SK-N-SH (cell line): ENCODE data around the gene KRT26. TPM values are rescaled to one million over a fixed set of nuclear protein-coding genes. Genes with fewer than 3 reads are reported as not detected.

Experiments used
- CTCF ChIA-PET: fragments of 300-600, 350-600 bp; formaldehyde crosslinking; extraction: SDS; loops from one replicate; lab custom pipeline; 2021; lab: Yijun Ruan, JAX
- POLR2A ChIA-PET: fragments of 350-600 bp; sonication (Branson Sonifier 250); formaldehyde crosslinking; extraction: SDS; loops from one replicate; lab custom pipeline; 2020; ENCODE audit warnings: antibody characterized with exemption, inconsistent platforms; lab: Yijun Ruan, JAX
- DNase-seq: peaks from one replicate; pipeline ENCODE4 v3.0.0; 2012
- H2AFZ ChIP-seq: fragments of 200-600 bp; sonication (generic); 2 replicates; pipeline ENCODE4 v1.8.1; 2016; ENCODE audit warnings: antibody characterized with exemption, mild to moderate bottlenecking, low read depth
- H3F3A ChIP-seq: fragments of 200-600 bp; sonication (generic); replicated peaks from 2 replicates; pipeline ENCODE3; 2016; ENCODE audit warnings: antibody characterized with exemption, mild to moderate bottlenecking; ENCODE audit not compliant: insufficient read depth
- H3K27ac ChIP-seq, 2 experiments: fragments of 200-500 bp in 1 of 2; fragments of 200-600 bp in 1 of 2; sonication (Bioruptor generic) in 1 of 2; sonication (generic), shearing (Covaris generic) in 1 of 2; 2 replicates each; pipeline versions ENCODE4 v1.5.1 to v1.6.1; 2014 to 2016; ENCODE audit warnings: low read depth in 2 of 2, inconsistent platforms in 1 of 2, low read length in 1 of 2, mild to moderate bottlenecking in 1 of 2, mixed read lengths in 1 of 2
- H3K27me3 ChIP-seq: fragments of 200-600 bp; sonication (generic), shearing (Covaris generic); 2 replicates; pipeline ENCODE4 v1.6.1; 2016; ENCODE audit warnings: mixed run types; ENCODE audit not compliant: insufficient read depth
- H3K36me3 ChIP-seq, 2 experiments: fragments of 200-500 bp in 1 of 2; fragments of 200-600 bp in 1 of 2; sonication (Bioruptor generic) in 1 of 2; sonication (generic) in 1 of 2; replicated peaks in 1 of 2; 2 replicates each; pipeline versions ENCODE3 to v1.5.1; 2014 to 2016; ENCODE audit warnings: low read length in 1 of 2, mild to moderate bottlenecking in 1 of 2; ENCODE audit not compliant: insufficient read depth in 2 of 2, control insufficient read depth in 1 of 2
- H3K4me1 ChIP-seq, 2 experiments: fragments of 200-500 bp in 1 of 2; fragments of 200-600 bp in 1 of 2; sonication (Bioruptor generic) in 1 of 2; sonication (generic), shearing (Covaris generic) in 1 of 2; 2 replicates each; pipeline versions ENCODE4 v1.5.1 to v1.6.1; 2014 to 2016; ENCODE audit warnings: low read depth in 1 of 2, low read length in 1 of 2, mixed run types in 1 of 2; ENCODE audit not compliant: insufficient read depth in 2 of 2, control insufficient read depth in 1 of 2
- H3K4me2 ChIP-seq: fragments of 200-600 bp; sonication (generic), shearing (Covaris generic); 2 replicates; pipeline ENCODE4 v1.6.1; 2017; ENCODE audit warnings: mixed run types
- H3K4me3 ChIP-seq, 2 experiments: fragments of 200-500 bp in 1 of 2; fragments of 200-600 bp in 1 of 2; sonication (Bioruptor generic) in 1 of 2; sonication (generic), shearing (Covaris generic) in 1 of 2; 2 replicates each; pipeline versions ENCODE4 v1.5.1 to v1.8.1; 2014 to 2016; ENCODE audit warnings: low read depth in 2 of 2, inconsistent platforms in 1 of 2, low read length in 1 of 2, mild to moderate bottlenecking in 1 of 2, mixed read lengths in 1 of 2, moderate library complexity in 1 of 2
- H3K79me2 ChIP-seq: fragments of 200-600 bp; sonication (generic); 2 replicates; pipeline ENCODE4 v1.8.1; 2017; ENCODE audit warnings: mild to moderate bottlenecking; ENCODE audit not compliant: insufficient read depth
- H3K9ac ChIP-seq: fragments of 200-600 bp; sonication (generic); 2 replicates; pipeline ENCODE4 v1.6.1; 2017; ENCODE audit warnings: mixed run types
- H3K9me2 ChIP-seq: fragments of 200-600 bp; sonication (generic); 2 replicates; pipeline ENCODE4 v1.6.1; 2017; ENCODE audit warnings: mixed run types
- H3K9me3 ChIP-seq: fragments of 200-600 bp; sonication (generic); 2 replicates; pipeline ENCODE4 v1.6.1; 2017; ENCODE audit warnings: mixed run types, mild to moderate bottlenecking, moderate library complexity
- H4K20me1 ChIP-seq: fragments of 200-600 bp; sonication (generic); 2 replicates; pipeline ENCODE4 v1.6.1; 2017; ENCODE audit warnings: mild to moderate bottlenecking, mixed run types; ENCODE audit not compliant: insufficient read depth
- CHD2 ChIP-seq: fragments of 150-350 bp; IDR thresholded peaks from 2 replicates; pipeline ENCODE4 v1.6.1; 2018; ENCODE audit warnings: low read length; ENCODE audit not compliant: partially characterized antibody
- ELF1 ChIP-seq: IDR thresholded peaks from 2 replicates; pipeline ENCODE4 v1.4.0; 2012
- FOSL2 ChIP-seq: IDR thresholded peaks from 2 replicates; pipeline ENCODE4 v1.4.0; 2012; ENCODE audit warnings: low read depth, mild to moderate bottlenecking, moderate library complexity, borderline replicate concordance
- GATA2 ChIP-seq: sonication (generic); formaldehyde crosslinking; IDR thresholded peaks from 2 replicates; pipeline ENCODE4 v1.5.0; 2020; ENCODE audit warnings: mild to moderate bottlenecking, missing genetic modification reagents
- JUND ChIP-seq: IDR thresholded peaks from 2 replicates; pipeline ENCODE4 v1.4.0; 2012
- PBX3 ChIP-seq: IDR thresholded peaks from 2 replicates; pipeline ENCODE4; 2012
- RAD21 ChIP-seq: IDR thresholded peaks from 2 replicates; pipeline ENCODE4 v1.6.1; 2012; ENCODE audit warnings: mild to moderate bottlenecking, low read length
- RCOR1 ChIP-seq: fragments of 150-350 bp; IDR thresholded peaks from 2 replicates; pipeline ENCODE4 v1.6.1; 2017; ENCODE audit warnings: antibody characterized with exemption, low read length
- SIN3A ChIP-seq: IDR thresholded peaks from 2 replicates; pipeline ENCODE4 v1.6.1; 2012; ENCODE audit warnings: low read depth, mild to moderate bottlenecking, low read length, moderate library complexity, borderline replicate concordance
- SMC3 ChIP-seq: IDR thresholded peaks from 2 replicates; pipeline ENCODE4 v1.6.1; 2012; ENCODE audit warnings: low read depth, low read length, improper control_type of control experiment
- TCF12 ChIP-seq: IDR thresholded peaks from 2 replicates; pipeline ENCODE4 v1.4.0; 2012
- USF1 ChIP-seq: IDR thresholded peaks from 2 replicates; pipeline ENCODE4 v1.4.0; 2012; ENCODE audit warnings: low read depth, borderline replicate concordance
- YY1 ChIP-seq: IDR thresholded peaks from 2 replicates; pipeline ENCODE4 v1.4.0; 2012; ENCODE audit warnings: low read depth, mild to moderate bottlenecking
- ZBTB33 ChIP-seq: IDR thresholded peaks from 2 replicates; pipeline ENCODE4 v1.4.0; 2012; ENCODE audit warnings: low read depth, borderline replicate concordance
- WGBS: methylation state at CpG from one replicate; pipeline ENCODE4 v1.1.6; 2017; ENCODE audit warnings: low lambda C conversion rate; 5-methylcytosine and 5-hydroxymethylcytosine counted together
- polyA plus RNA-seq, 3 experiments: library from polyadenylated mRNA; depleted of rRNA; stranded (reverse); fragments of >200 nt; gene quantifications; 2 replicates each; pipeline ENCODE4 v1.2.3, GENCODE V29; 2012

Gene KRT26
- polyA plus RNA-seq, 1 of the 3 experiments (the other 2 are of a cell fraction), result not detected

- Histone ChIP-seq H3K4me1 (no peaks in the 10 kb centered on the region), H3F3A (no peaks in the 10 kb centered on the region), H2AFZ (no peak overlapping the region), H3K27me3 (peaks cover 65% of the 10 kb centered on the region), H3K27ac (no peak overlapping the region), H4K20me1 (no peaks in the 10 kb centered on the region), H3K9me2 (0 out of 2 replicates have a peak, but pooled peaks cover 1% of the 10 kb centered on the region), H3K36me3 (no peaks in the 10 kb centered on the region)
- CTCF ChIA-PET, result interaction anchor here (1.4 kb wide), 2 partner anchors 23 to 160 kb away, joined by 3 read pairs; no protein-coding TSS in a partner anchor
- 7% methylated on average over 32 of the region's 37 CpGs for WGBS
- DNase-seq, result no peak
- TF ChIP-seq USF1 (no peak), RCOR1 (no peak), RAD21 (no peak), PBX3 (no peak), SMC3 (no peak), ZBTB33 (no peak), TCF12 (no peak), GATA2 (no peak), YY1 (no peak), CHD2 (no peak), ELF1 (no peak), SIN3A (no peak), FOSL2 (no peak)
- TF ChIP-seq, all 33 proteins: peak for 0
- H3K9me3 ChIP-seq, result no peaks in the 10 kb centered on the region
- H3K4me3 ChIP-seq, result 0 out of 4 replicates have a peak overlapping the region, but pooled peaks of 1 of the 2 experiments have one; percentile 13
- no peak overlapping the region for H3K9ac ChIP-seq
- H3K4me2 ChIP-seq, result no peak overlapping the region
- no peaks in the 10 kb centered on the region for H3K79me2 ChIP-seq
- POLR2A ChIA-PET, result no interaction called here
Observed at GRCh38 chr17:40779181-40779909, 7.3 kb upstream of the KRT26 start.

- H3K79me2 ChIP-seq, result no peaks in the 10 kb centered on the region
- no peak for DNase-seq
- WGBS, result 5% methylated on average over 5 of the region's 5 CpGs
- no peaks in the 10 kb centered on the region for H3K4me1 ChIP-seq
- CTCF ChIA-PET, result no interaction called here
- H4K20me1 ChIP-seq, result no peaks in the 10 kb centered on the region
- H3K9ac ChIP-seq, result no peak overlapping the region
- H3K9me3 ChIP-seq, result no peaks in the 10 kb centered on the region
- H3K36me3 ChIP-seq, result no peaks in the 10 kb centered on the region
- H3K27ac ChIP-seq, result no peak overlapping the region
- POLR2A ChIA-PET, result no interaction called here
- no peak overlapping the region for H2AFZ ChIP-seq
- H3K4me2 ChIP-seq, result no peak overlapping the region
- no peak overlapping the region for H3K4me3 ChIP-seq
- H3K27me3 ChIP-seq, result peaks cover 64% of the 10 kb centered on the region
- no peaks in the 10 kb centered on the region for H3F3A ChIP-seq
- TF ChIP-seq SMC3, result no peak
- TF ChIP-seq JUND, result no peak
- TF ChIP-seq, all 33 proteins: peak for 0
- 0 out of 2 replicates have a peak, but pooled peaks cover 5% of the 10 kb centered on the region for H3K9me2 ChIP-seq
Observed at GRCh38 chr17:40778461-40778860, 6.5 kb upstream of the KRT26 start.
